Suppressor macrophage treated with lipopolysaccharide for 4 hours (primary cell): ENCODE results near the gene C16orf86.

ENCODE experiments used
- DNase-seq: peaks from one replicate; pipeline ENCODE4 v3.0.0-alpha.2; 2020

C16orf86 gene

GRCh38 chr16:67654403-67654911, 12.2 kb upstream of the C16orf86 start:
- DNase-seq, result no peak

GRCh38 chr16:67655363-67655762, 11.3 kb upstream of the C16orf86 start:
- DNase-seq, result no peak

GRCh38 chr16:67656344-67657016, 10.1 kb upstream of the C16orf86 start:
- DNase-seq, result no peak

GRCh38 chr16:67657017-67657608, 9.5 kb upstream of the C16orf86 start:
- DNase-seq, result no peak

GRCh38 chr16:67657751-67658518, 8.7 kb upstream of the C16orf86 start:
- no peak for DNase-seq

- DNase-seq, result no peak
These were observed 7.6 kb upstream of the C16orf86 start for GRCh38 chr16:67658849-67659674.

- DNase-seq, result peak; percentile 98
These were observed 6.7 kb upstream of the C16orf86 start, which contains the start of gene ACD for GRCh38 chr16:67659675-67660563. ACD (minus strand) TSS chr16:67660260; CDS start chr16:67660220, 40 bp downstream.

GRCh38 chr16:67660564-67661028, 6.0 kb upstream of the C16orf86 start, which contains the start of gene PARD6A:
PARD6A (plus strand) TSS chr16:67660960; CDS start chr16:67661039, 79 bp downstream.
- peak; percentile 96 for DNase-seq

GRCh38 chr16:67661101-67661761, 5.4 kb upstream of the C16orf86 start:
- no peak for DNase-seq

- no peak for DNase-seq
These were observed 4.5 kb upstream of the C16orf86 start for GRCh38 chr16:67661886-67662652.

GRCh38 chr16:67662653-67663010, 4.0 kb upstream of the C16orf86 start:
- no peak for DNase-seq

- DNase-seq, result peak; percentile 42
These were observed 3.3 kb upstream of the C16orf86 start for GRCh38 chr16:67663151-67663876.

GRCh38 chr16:67663877-67664222, 2.8 kb upstream of the C16orf86 start:
- DNase-seq, result no peak

GRCh38 chr16:67664258-67664657, 2.4 kb upstream of the C16orf86 start:
- DNase-seq, result no peak

- no peak for DNase-seq
These were observed 1.7 kb upstream of the C16orf86 start for GRCh38 chr16:67664871-67665270.

GRCh38 chr16:67665598-67665997, 1.0 kb upstream of the C16orf86 start:
- DNase-seq, result no peak

- DNase-seq, result peak; percentile 23
These were observed 522 bp upstream of the C16orf86 start for GRCh38 chr16:67666032-67666551.

GRCh38 chr16:67667453-67667816, 821 bp downstream of the C16orf86 start:
- DNase-seq, result no peak

- peak; percentile 90 for DNase-seq
These were observed 1.3 kb downstream of the C16orf86 start for GRCh38 chr16:67667817-67668494.
